Right lobe of liver (tissue), 6 donors: Measurements from ENCODE around the gene FBXO15. TPM values are rescaled to one million over a fixed set of nuclear protein-coding genes. Genes with fewer than 3 reads are reported as not detected.

Experiments used
- ATAC-seq, 4 donors: fragments of 200-7000 bp; cut with Tn5 transposase; one replicate each; pipeline ENCODE4 v1.9.1; 2020; ENCODE audit warnings: mild to moderate bottlenecking in 4 of 4, moderate library complexity in 4 of 4
- DNase-seq, 3 donors: peaks; one replicate each; pipeline ENCODE4 v3.0.0-alpha.2; 2020
- H3K27ac ChIP-seq, 3 donors: fragments of 200-600 bp; one replicate each; pipeline ENCODE4 v1.8.0; 2022
- H3K27me3 ChIP-seq, 2 donors: fragments of 200-600 bp; one replicate each; pipeline ENCODE4 v1.8.0; 2022
- H3K36me3 ChIP-seq, 4 donors: fragments of 200-600 bp; sonication (generic) in 1 of 4; one replicate each; pipeline versions ENCODE4 v1.5.1 to v1.8.0; 2017 to 2022; ENCODE audit warnings: control low read depth in 1 of 4
- H3K4me1 ChIP-seq, 4 donors: fragments of 200-600 bp; sonication (generic) in 1 of 4; one replicate each; pipeline versions ENCODE4 v1.5.1 to v1.8.0; 2017 to 2022; ENCODE audit warnings: control low read depth in 1 of 4
- H3K4me3 ChIP-seq, 3 donors: fragments of 200-600 bp; one replicate each; pipeline ENCODE4 v1.8.0; 2022
- H3K9me3 ChIP-seq, 4 donors: fragments of 200-600 bp; sonication (generic) in 1 of 4; one replicate each; pipeline versions ENCODE4 v1.5.1 to v1.8.0; 2017 to 2022; ENCODE audit warnings: control low read depth in 1 of 4
- POLR2A ChIP-seq: fragments of 450-650 bp; IDR thresholded peaks from one replicate; pipeline ENCODE4 v1.6.1; 2017; ENCODE audit warnings: antibody characterized with exemption, mild to moderate bottlenecking
- WGBS: methylation state at CpG from one replicate; pipeline ENCODE4 v1.1.6; 2018; ENCODE audit warnings: low coverage, low lambda C conversion rate; ENCODE audit not compliant: insufficient coverage; ENCODE audit errors: missing lambda C conversion rate; 5-methylcytosine and 5-hydroxymethylcytosine counted together
- intact Hi-C, 2 donors: fragments of 100-400 bp; cut with DNase I; formaldehyde crosslinking; loops; one replicate each; pipeline versions ENCODE4 v1.11.2 to v1.14.1; 2022
- total RNA-seq, 6 experiments: library from RNA; depleted of rRNA in 2 of 6; stranded (reverse); fragments of >200 nt in 2 of 6; fragmentation: NEBNext Ultra II Directional in 3 of 6; extraction: Animal tissue kit (Norgen Biotek cat#: 25700) in 3 of 6; gene quantifications; one replicate each; pipeline versions ENCODE4 v1.1.0 to v1.2.4, GENCODE V29; 2016 to 2023
- TF ChIP-seq, protein P1 (sequence below), 4 donors: fragments of 200-600 bp in 3 of 4; fragments of 450-650 bp in 1 of 4; IDR thresholded peaks; one replicate each; pipeline versions ENCODE4 v1.5.1 to v1.8.0; 2016 to 2022; ENCODE audit warnings: antibody characterized with exemption in 4 of 4, mild to moderate bottlenecking in 2 of 4
- donor health status: DM: no; HTN: yes; CAD: no.
- donor health status: DM: no; HTN: no; CAD: no.
- donor health status: DM: no; HTN: no; CAD: no.
- donor health status: DM: no; HTN: yes; CAD: no.
- donor health status: DM: no; HTN: yes; CAD: no.

The FBXO15 gene
- total RNA-seq, 6 experiments from 2014 or later: 0.19 to 1.7 (median 0.60) TPM; not detected in 1

DNA sequence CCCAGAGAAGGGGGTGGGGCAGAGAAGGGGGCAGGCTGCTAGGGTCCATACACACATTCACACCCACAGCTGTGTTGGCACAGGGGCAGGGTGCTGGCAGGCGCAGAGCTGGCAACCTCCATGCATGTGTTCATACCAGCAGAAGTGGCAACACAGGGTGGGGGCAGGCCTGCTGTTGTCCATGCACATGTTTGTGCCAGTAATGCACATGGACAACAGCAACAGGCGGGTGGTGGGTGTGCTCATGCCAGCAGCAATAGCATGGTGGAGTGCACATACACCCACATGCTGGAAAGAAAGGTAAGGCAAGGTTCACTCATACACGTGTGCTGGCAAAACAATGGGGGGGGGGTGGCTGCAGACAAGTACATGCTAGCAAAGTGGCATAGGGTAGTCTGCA is 54.7 kb downstream of the FBXO15 start:
- ATAC-seq (no peak), DNase-seq (no peak)
- Histone ChIP-seq H3K4me3 (no peak overlapping the region), H3K36me3 (no peaks in the 10 kb centered on the region), H3K27me3 (no peaks in the 10 kb centered on the region), H3K9me3 (no peaks in the 10 kb centered on the region), H3K4me1 (no peaks in the 10 kb centered on the region), H3K27ac (no peak overlapping the region)
- TF ChIP-seq, protein P1, sequence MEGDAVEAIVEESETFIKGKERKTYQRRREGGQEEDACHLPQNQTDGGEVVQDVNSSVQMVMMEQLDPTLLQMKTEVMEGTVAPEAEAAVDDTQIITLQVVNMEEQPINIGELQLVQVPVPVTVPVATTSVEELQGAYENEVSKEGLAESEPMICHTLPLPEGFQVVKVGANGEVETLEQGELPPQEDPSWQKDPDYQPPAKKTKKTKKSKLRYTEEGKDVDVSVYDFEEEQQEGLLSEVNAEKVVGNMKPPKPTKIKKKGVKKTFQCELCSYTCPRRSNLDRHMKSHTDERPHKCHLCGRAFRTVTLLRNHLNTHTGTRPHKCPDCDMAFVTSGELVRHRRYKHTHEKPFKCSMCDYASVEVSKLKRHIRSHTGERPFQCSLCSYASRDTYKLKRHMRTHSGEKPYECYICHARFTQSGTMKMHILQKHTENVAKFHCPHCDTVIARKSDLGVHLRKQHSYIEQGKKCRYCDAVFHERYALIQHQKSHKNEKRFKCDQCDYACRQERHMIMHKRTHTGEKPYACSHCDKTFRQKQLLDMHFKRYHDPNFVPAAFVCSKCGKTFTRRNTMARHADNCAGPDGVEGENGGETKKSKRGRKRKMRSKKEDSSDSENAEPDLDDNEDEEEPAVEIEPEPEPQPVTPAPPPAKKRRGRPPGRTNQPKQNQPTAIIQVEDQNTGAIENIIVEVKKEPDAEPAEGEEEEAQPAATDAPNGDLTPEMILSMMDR (IDR thresholded peaks at IDR 0.05): no peak
- TF ChIP-seq POLR2A: no peak
- intact Hi-C loops: loop anchor here in 1 of 2 donors (10.0 kb wide), 1 partner anchor 78 kb away; no protein-coding TSS in a partner anchor
- 100% methylated on average over 1 of the region's 3 CpGs for WGBS

DNA sequence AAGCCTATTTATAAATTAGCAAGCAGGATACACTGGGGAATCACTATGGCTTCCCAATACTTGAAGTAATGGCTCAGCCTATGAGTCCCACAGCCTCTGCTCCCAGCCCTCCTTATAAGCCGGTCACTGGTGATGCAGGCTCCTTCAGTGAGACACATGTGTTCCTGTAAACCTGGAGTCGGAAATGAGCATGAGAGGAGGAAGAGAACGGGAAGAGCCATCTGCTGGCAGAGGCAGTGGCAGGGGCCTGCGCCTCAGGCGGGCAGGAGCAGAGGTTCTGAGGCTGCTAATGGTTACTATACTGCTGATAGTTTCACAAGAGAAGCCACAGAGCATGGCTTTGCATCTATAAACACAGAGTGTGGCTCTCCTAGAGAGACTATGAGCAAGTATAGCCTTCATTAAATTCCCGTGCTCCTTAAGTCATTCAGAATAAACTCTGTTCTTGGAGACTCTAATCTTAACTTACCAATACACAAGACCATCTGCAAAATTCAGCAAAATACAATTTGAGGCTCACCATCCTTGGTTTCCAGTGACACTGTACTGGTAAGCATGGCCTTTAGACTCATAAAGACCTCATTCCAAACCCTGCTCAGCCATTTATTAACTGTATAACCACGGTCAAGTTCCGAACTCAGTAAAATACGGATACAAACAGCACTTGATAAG is 63.3 kb downstream of the FBXO15 start:
- Histone ChIP-seq H3K9me3 (no peaks in the 10 kb centered on the region), H3K4me3 (no peak overlapping the region), H3K27ac (no peak overlapping the region), H3K4me1 (no peaks in the 10 kb centered on the region), H3K36me3 (no peaks in the 10 kb centered on the region), H3K27me3 (no peaks in the 10 kb centered on the region)
- ATAC-seq (no peak), DNase-seq (no peak)
- 75% methylated on average over 6 of the region's 9 CpGs for WGBS
- TF ChIP-seq, protein P1 (IDR thresholded peaks at IDR 0.05): no peak
- no peak for TF ChIP-seq POLR2A
- intact Hi-C loops: no loop called here

DNA sequence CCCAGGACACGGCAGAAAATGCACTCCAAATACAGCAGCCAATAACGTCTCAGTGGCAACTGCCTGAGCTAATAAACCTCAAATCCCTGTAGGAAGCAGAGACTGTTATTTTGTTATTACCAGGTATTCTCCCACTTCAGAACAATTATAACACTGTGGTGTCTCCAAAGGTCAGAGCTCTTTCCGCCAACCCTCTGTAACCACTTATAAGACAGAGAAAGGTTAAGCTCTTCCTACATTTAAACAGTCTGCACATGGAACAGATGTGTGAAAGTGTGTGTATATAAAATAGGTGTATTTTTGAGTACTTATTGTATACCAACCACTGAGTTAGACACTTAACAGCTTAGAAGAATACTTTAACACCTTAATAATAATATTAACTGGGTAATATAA is 64.1 kb downstream of the FBXO15 start:
- DNase-seq (no peak), ATAC-seq (no peak)
- intact Hi-C loops: no loop called here
- Histone ChIP-seq H3K4me1 (no peaks in the 10 kb centered on the region), H3K36me3 (no peaks in the 10 kb centered on the region), H3K9me3 (no peaks in the 10 kb centered on the region), H3K27ac (no peak overlapping the region), H3K4me3 (no peak overlapping the region), H3K27me3 (no peaks in the 10 kb centered on the region)
- 57% methylated on average over 2 of the region's 3 CpGs for WGBS
- no peak for TF ChIP-seq POLR2A
- TF ChIP-seq, protein P1 (IDR thresholded peaks at IDR 0.05): no peak

DNA sequence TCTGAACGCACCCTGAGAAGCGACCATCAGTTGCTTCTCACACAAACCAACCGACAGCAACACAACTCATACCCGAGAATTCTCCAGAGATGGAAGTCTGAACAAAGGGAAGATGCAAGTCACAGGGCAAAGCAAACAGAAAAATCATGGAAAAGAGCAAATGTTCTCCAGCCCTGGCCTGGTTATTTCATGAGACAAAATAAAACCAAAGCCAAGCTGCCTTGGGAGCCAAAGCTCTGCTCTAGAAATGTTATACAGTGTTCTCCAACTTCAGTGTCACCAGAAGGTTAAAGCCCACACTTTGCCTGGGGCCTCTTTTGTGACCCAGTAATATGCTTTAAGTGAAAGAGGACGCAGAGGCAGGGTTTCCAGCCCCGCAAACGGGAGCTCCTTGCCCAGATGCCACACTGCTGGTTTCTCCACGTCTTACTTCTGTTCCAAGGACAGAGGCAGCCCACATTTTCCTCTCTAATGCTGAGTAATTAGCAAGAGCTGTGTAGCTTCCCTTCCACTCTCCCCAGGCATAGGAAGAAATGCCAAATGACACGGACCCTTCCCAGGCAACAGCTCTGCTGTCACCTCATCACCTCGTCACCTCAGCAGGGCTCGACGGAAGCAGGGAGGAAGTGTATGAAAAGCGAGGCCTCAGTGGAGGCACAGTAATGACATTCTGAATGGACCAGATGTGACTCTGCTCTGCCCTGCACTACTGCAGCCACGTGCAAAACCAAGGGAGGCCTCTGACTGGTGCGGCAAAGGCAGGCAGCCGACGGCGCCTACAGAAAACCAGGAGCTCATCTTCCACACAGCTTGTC is 64.7 kb downstream of the FBXO15 start:
- no peak for TF ChIP-seq POLR2A
- TF ChIP-seq, protein P1 (IDR thresholded peaks at IDR 0.05): no peak
- H3K27ac ChIP-seq: no peak overlapping the region
- H3K4me3 ChIP-seq: no peak overlapping the region
- no peaks in the 10 kb centered on the region for H3K27me3 ChIP-seq
- no peaks in the 10 kb centered on the region for H3K4me1 ChIP-seq
- H3K9me3 ChIP-seq: no peaks in the 10 kb centered on the region
- 32% methylated on average over 6 of the region's 18 CpGs for WGBS
- no peaks in the 10 kb centered on the region for H3K36me3 ChIP-seq
- no peak for DNase-seq
- ATAC-seq: no peak
- intact Hi-C loops: no loop called here
